HG03064 (cell line): ENCODE measurements around the gene RHOV.

Experiments
- ATAC-seq: cut with Tn5 transposase; IDR thresholded peaks from one replicate; pipeline ENCODE4 v1.9.1; 2021; ENCODE audit warnings: low read depth; ENCODE audit not compliant: unreplicated experiment

Gene RHOV

DNA sequence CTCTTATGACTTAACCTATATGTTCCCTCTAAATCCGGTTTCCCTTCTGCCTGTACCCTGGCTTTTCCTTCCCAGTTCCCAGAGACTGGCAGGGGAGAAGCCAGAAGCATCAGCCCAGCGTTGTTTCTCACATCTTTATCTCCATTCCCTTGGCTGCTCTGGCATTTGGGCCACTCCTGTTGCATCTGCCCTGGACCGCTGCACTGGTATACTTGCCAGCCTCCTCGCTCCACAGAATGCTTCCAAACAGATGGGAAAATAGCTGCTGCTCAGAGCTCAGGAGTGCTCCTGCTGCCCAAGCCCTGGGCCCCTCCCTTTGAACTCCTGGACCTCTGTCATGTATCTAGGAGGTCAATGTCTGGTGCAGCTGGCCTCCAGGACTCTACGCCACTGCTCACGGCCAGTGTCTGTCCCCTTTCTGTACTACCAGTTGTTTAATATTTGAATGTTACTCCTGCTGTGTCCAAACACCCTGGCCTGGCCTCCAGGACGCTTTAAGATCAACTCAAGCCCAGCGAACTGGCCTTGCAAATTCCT lies 23.4 kb downstream of the RHOV start:
- ATAC-seq, result no peak

DNA sequence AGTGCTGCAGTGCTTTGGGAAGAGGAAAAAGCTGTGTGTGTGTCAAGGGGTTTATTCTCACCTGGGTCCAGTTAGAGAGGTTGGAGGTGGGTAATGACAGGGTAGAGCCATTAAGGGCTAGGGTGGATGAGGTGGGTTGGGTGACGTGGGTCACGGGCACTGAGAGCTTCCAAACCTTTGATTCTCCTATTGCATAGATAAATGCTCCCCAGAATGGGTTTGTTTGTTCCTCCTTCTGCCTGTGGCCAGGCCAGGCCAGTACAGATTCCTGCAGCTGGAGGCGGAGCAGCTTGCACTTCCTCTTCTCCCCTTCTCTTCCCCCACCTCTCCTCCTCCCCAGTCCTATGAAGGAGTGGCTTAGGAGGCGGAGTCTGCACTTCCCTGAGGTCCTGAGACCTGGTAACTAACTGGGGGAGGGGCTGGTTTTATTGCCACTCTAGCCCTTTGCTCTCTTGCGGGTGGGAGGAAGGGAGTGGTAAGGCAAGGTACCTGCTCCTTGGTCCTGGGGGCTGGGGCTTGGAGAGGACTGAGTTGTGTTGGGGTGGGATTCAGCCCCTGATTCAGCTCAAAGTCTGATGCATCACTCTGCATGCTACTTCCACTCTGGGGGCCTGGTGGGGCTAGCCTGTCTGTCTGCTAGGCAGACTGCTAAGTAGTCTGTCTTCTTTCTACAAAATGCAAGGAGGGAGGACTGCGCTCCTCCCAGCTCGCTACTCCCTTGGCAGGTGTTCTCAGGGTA lies 26.6 kb downstream of the RHOV start:
- ATAC-seq, result no peak

DNA sequence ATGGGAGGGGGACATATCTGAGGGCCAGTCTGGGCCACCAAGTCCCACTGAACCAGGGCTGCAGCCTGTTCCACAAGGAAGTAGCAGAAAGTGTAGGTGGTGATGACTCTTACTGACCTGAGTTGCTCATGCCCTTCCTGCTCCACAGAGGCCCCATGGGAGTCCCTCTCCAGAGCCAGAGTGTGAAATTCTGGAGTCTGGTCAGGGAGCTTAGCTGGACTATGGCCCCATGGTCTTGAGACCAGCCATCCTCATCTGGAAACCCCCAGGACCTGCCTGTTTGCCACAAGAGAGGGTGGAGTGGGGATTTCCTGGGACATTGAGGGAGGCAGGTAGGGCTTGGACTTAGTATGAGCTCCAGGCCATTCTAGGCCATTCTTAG lies 27.2 kb downstream of the RHOV start:
- ATAC-seq, result no peak

- no peak for ATAC-seq
These were observed 28.3 kb downstream of the RHOV start for GRCh38 chr15:40845511-40846284.

DNA sequence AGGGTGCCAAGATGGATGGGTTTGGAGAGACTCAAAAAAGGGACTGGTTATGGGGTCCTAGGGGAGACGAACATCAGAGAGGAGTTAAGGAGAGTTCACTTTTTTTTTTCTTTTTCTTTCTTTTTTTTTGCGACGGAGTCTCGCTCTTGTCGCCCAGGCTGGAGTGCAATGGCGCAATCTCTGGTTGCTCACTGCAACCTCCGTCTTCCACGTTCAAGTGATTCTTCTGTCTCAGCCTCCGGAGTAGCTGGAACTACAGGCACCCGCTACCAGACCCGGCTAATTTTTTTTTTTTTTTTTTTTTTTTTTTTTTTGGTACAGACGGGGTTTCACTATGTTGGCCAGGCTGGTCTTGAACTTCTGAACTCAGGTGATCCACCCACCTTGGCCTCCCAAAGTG lies 29.0 kb downstream of the RHOV start:
- no peak for ATAC-seq

GRCh38 chr15:40844696-40845030 lies 29.4 kb downstream of the RHOV start:
- no peak for ATAC-seq

DNA sequence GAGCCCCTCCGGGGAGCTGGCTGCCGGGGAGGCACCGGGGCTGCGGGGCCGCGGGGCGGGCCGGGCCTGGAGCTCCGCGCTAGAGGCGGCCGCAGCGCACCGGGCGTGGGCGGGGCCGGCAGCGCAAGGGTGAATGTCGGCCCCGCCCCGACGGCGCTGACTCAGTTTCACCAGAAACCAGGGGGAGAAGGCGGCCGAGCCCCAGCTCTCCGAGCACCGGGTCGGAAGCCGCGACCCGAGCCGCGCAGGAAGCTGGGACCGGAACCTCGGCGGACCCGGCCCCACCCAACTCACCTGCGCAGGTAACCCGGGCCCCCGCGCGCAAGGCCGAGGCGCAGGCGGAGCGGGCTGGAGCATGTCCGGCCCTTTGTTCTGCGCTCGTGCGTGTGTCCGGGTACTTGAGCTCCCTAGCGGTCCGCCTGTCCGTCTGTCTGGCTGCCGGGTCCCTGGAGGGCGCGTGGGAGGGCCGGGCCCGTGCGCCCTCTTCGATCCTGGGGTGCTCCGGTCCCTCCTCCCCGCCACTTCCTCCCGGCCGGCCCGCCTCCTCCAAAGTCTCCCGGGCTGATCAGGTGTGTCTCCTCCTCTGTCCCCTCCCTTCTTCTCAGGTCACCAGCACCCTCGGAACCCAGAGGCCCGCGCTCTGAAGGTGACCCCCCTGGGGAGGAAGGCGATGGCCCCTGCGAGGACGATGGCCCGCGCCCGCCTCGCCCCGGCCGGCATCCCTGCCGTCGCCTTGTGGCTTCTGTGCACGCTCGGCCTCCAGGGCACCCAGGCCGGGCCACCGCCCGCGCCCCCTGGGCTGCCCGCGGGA lies 29.9 kb downstream of the RHOV start, which contains the start of gene SPINT1:
Gene SPINT1, plus strand, starts transcription at position 164 of the 811 bp plus-strand sequence. Its CDS starts 507 bp downstream, at position 671.
- ATAC-seq, result no peak

DNA sequence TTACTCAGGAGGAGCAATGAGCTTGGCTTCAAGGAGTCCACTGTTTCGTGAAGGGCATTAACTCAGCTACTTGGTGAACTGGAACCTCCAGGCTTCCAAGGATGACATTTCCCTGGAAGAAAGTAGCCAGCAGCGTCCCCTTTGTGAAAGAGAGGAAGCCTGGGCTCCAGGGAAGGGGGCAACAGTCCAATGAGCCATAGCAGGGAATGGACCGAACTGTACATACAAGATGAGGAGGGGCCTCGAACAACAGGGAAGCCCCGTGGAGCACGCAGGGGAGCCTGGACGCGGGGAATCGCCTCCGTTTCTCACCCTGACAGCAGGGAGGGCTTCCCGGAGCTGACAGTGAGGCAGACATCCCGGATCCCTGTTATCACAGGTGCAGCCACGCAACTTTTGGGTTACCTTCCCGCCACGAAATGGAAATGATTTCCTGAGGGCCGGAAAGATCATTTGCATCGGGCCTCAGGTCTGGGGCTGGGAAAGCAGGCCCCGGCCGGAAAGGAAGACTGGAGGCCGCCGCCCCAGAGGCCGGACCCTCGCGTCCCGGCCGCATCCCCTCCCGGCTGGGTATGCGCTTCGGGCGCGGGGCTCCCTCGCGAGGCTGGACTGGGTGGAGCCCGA lies 30.7 kb downstream of the RHOV start:
- no peak for ATAC-seq

- ATAC-seq, result no peak
These were observed 32.3 kb downstream of the RHOV start for GRCh38 chr15:40841741-40842140.

GRCh38 chr15:40838756-40839155 lies 35.3 kb downstream of the RHOV start:
- ATAC-seq, result no peak

DNA sequence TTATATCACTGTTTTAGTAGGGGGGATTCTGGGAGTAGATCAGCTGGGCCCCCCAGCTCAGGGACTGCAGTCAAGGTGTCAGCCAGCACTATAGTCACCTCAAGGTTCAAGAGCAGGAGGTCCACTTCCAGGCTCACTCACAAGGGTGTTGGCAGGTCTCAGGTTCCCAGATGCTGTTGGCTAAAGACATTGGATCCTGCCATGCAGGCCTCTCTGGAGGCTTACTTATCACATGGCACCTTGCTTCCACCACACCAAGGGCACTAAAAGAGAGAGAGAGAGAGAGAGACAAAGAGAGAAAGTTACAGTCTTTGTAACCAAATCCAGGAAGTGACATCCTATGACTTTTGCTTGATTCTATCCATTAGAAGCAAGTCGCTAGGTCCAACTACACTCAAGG lies 38.0 kb downstream of the RHOV start:
- ATAC-seq, result no peak

GRCh38 chr15:40832903-40833302 lies 41.1 kb downstream of the RHOV start:
- ATAC-seq, result no peak

DNA sequence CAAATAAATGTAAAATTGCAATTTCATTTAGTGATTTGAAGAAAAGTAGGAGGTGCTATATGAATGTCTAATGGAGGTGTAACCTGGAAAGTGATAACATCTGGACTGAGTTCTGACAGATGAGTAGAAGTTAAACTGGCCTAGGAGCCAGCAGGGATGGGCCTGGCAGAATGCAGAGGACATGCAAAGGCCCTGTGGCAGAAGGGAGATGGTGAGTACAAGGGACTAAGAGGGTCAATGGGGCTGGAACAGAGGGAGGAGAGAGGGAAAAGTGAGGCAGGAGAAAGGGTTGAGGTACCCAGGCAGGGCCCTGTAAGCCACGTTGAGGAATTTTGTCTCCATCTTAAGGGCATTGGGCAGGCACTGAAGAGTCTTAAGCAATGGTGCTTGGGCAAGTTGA lies 42.2 kb downstream of the RHOV start:
- ATAC-seq, result no peak

GRCh38 chr15:40830884-40831283 lies 43.1 kb downstream of the RHOV start:
- no peak for ATAC-seq

DNA sequence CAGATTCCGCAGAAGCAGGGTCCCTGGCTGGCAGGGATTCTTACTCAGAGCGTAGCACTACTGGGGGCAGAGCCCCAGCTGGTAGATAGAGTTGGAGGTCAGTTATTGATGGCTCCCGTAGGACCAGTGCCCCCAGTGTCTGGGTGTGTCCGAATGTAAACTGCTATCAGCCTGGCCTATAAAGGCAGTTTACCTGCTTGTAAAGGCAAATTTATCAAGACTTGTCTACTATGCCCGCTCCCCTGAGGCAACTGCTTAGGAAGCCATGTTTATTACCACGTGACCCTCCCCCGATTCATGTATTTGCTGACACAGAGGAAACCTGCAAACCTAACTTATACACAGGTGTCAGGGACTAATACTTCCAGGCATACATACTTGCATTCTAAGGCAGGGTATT lies 44.9 kb downstream of the RHOV start:
- ATAC-seq, result no peak

DNA sequence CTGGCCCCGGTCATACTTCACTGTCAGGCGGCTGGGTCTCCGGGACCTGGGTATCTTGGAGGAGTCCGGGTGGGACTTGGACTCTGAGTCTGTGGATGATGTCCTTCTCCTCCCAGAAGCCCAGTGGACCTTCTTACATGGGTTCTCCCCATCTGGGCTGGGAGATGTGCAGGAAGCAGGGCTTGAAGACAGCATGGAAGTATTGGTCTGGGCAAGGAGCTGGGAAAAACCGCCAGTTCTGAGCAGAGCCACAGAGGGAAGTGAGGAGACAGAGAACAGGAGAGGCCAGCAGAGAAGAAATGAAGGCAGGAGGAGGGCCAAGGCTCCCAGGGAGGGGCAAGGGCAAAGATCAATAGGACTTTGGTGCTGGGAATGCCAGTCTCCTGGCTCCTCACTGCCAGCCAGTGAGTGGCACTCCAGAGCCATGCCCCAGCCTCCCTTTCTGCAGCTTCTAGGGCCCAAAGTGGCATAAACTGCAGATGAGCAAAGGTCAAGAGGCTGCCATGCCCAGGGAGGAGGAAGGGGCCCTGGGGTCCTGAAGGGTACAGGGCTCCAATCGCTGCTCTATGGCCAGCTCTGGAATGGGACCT lies 45.5 kb downstream of the RHOV start, which contains the start of gene PPP1R14D:
Gene PPP1R14D, minus strand, starts transcription at position 262 of the 590 bp plus-strand sequence. Its CDS starts 67 bp downstream, at position 195.
- ATAC-seq, result no peak

- ATAC-seq, result no peak
These were observed 47.5 kb downstream of the RHOV start for GRCh38 chr15:40826423-40827075.

DNA sequence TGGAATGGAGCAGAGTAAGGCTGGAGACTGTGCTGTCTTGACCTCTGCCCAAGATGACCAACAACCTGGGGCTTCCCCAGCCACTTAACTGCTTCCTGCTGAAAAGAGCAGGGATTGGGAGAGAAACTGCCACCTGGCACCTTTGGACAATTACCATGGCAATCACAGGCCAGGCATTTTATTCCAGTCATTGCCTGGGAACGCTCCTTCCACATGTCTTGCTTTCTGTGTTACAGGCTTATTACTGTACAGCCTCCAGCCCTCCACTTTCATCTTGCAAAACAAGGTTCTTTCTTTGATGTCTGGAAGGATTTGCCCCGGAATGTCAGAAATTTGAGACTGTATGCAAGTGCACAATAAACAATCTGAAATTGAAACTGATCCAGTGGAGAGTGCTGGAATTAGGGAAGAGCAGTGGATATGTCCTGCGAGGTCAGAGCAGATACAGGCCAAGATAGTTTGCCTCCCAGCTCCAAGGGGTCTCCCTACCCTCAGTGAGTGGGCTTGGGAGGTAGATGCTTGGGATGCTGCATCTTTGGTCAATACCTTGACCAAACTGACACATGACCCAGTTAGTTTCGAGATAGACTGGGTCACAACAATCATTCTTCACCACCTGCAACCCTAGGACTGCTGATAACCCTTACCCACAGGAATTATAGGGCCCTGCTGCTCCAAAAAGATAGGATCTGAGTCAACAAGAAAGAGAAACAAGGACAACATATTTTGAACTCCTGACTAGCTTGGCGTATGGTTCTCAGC lies 48.2 kb downstream of the RHOV start:
- no peak for ATAC-seq
